HG02852 (cell line): Measurements from ENCODE around the gene CYP3A7.
"Not testable (repeated sequence)": the region's sequence is repeated elsewhere in the genome, so short reads cannot be mapped to it uniquely, and the experiment has no call there.

ENCODE experiments used
- ATAC-seq: cut with Tn5 transposase; IDR thresholded peaks from one replicate; pipeline ENCODE4 v1.9.1; 2021; ENCODE audit warnings: mild to moderate bottlenecking, moderate library complexity; ENCODE audit not compliant: unreplicated experiment

CYP3A7 gene

GRCh38 chr7:99674995-99675742 is 59.8 kb downstream of the CYP3A7 start:
- ATAC-seq = no peak

- ATAC-seq = no peak
Observed at GRCh38 chr7:99672573-99672972, 62.4 kb downstream of the CYP3A7 start.

- ATAC-seq = no peak
Observed at GRCh38 chr7:99669782-99670181, 65.2 kb downstream of the CYP3A7 start.

GRCh38 chr7:99668541-99668940 is 66.5 kb downstream of the CYP3A7 start:
- ATAC-seq = no peak

GRCh38 chr7:99667179-99667578 is 67.8 kb downstream of the CYP3A7 start:
- ATAC-seq = no peak

GRCh38 chr7:99666013-99666395 is 69.0 kb downstream of the CYP3A7 start:
- no peak for ATAC-seq

- no peak for ATAC-seq
Observed at GRCh38 chr7:99665312-99666012, 69.5 kb downstream of the CYP3A7 start.

- ATAC-seq = not testable (repeated sequence)
Observed at GRCh38 chr7:99657879-99658278, 77.1 kb downstream of the CYP3A7 start.
